T-cell (primary cell): ENCODE data around the gene IGFBP4. TPM values are rescaled to one million over a fixed set of nuclear protein-coding genes. Genes with fewer than 3 reads are reported as not detected.

Experiments used
- ATAC-seq, 4 experiments: fragments of 200-7000 bp in 3 of 4; fragments of 150-1000 bp in 1 of 4; cut with Tn5 transposase; replicated peaks in 1 of 4; 1 replicate in 3 of 4; 2 replicates in 1 of 4; pipeline ENCODE4 v1.10.0; 2021; ENCODE audit warnings: moderate library complexity in 3 of 4, mild to moderate bottlenecking in 2 of 4, moderate number of reproducible peaks in 1 of 4
- CTCF ChIA-PET, 2 donors: fragments of 300-600 bp; sonication (Branson Sonifier 250); formaldehyde crosslinking; loops; one replicate each; lab custom pipeline; 2022; ENCODE audit warnings: antibody characterized with exemption in 2 of 2; lab: Charles Lee
- POLR2A ChIA-PET, 2 donors: fragments of 300-600 bp; sonication (Branson Sonifier 250); formaldehyde crosslinking; loops; one replicate each; lab custom pipeline; 2022; ENCODE audit warnings: antibody characterized with exemption in 2 of 2; lab: Charles Lee
- DNase-seq, 35 experiments: peaks; one replicate each; pipeline versions ENCODE4 v3.0.0 to v3.0.0-alpha.2; 2013 to 2023
- H3K27ac ChIP-seq: one replicate; pipeline ENCODE4 v1.5.1; 2013; ENCODE audit warnings: low read length
- H3K27me3 ChIP-seq, 2 experiments: replicated peaks in 1 of 2; 1 replicate in 1 of 2; 2 replicates in 1 of 2; pipeline versions ENCODE4 v1.6.1 to v1.7.0; 2013; ENCODE audit warnings: low read length in 1 of 2, mixed read lengths in 1 of 2; ENCODE audit not compliant: control insufficient read depth in 2 of 2, insufficient read depth in 2 of 2; ENCODE audit errors: extremely low read depth in 1 of 2
- H3K36me3 ChIP-seq, 2 donors: 1 replicate in 1 of 2; 2 replicates in 1 of 2; pipeline versions ENCODE4 v1.6.1 to v1.7.0; 2013; ENCODE audit warnings: low read length in 1 of 2; ENCODE audit not compliant: control insufficient read depth in 2 of 2, insufficient read depth in 1 of 2; ENCODE audit errors: extremely low read depth in 1 of 2
- H3K4me1 ChIP-seq, 2 experiments: 1 replicate in 1 of 2; 2 replicates in 1 of 2; pipeline versions ENCODE4 v1.6.1 to v1.7.0; 2013; ENCODE audit warnings: low read length in 2 of 2, mixed read lengths in 1 of 2; ENCODE audit not compliant: insufficient read depth in 2 of 2, control insufficient read depth in 1 of 2; ENCODE audit errors: extremely low read depth in 1 of 2
- H3K4me3 ChIP-seq, 2 donors: 1 replicate in 1 of 2; 2 replicates in 1 of 2; pipeline versions ENCODE4 v1.5.1 to v1.7.0; 2013; ENCODE audit warnings: mild to moderate bottlenecking in 2 of 2, low read length in 1 of 2, moderate library complexity in 1 of 2; ENCODE audit not compliant: control insufficient read depth in 1 of 2; ENCODE audit errors: extremely low read depth in 1 of 2
- H3K9me3 ChIP-seq: 2 replicates; pipeline ENCODE4 v1.7.0; 2013
- H3K27ac Mint-ChIP-seq, 2 donors: one replicate each; pipeline ENCODE4 v1.8.0; 2020 to 2021; ENCODE audit warnings: mild to moderate bottlenecking in 2 of 2, mixed read lengths in 2 of 2
- H3K27me3 Mint-ChIP-seq, 2 donors: one replicate each; pipeline ENCODE4 v1.8.0; 2021 to 2022; ENCODE audit warnings: mixed read lengths in 2 of 2
- H3K36me3 Mint-ChIP-seq: one replicate; pipeline ENCODE4 v1.8.0; 2021; ENCODE audit warnings: mixed read lengths
- H3K4me1 Mint-ChIP-seq, 3 donors: one replicate each; pipeline ENCODE4 v1.8.0; 2020 to 2022; ENCODE audit warnings: mixed read lengths in 3 of 3, mild to moderate bottlenecking in 1 of 3
- H3K4me3 Mint-ChIP-seq, 3 donors: one replicate each; pipeline ENCODE4 v1.8.0; 2020 to 2022; ENCODE audit warnings: mild to moderate bottlenecking in 3 of 3, mixed read lengths in 3 of 3, moderate library complexity in 3 of 3
- H3K9me3 Mint-ChIP-seq, 3 donors: one replicate each; pipeline ENCODE4 v1.8.0; 2020 to 2022; ENCODE audit warnings: mixed read lengths in 3 of 3
- WGBS: methylation state at CpG from one replicate; pipeline ENCODE4 v1.1.5; 2013; ENCODE audit warnings: missing lambda C conversion rate; ENCODE audit not compliant: insufficient coverage; 5-methylcytosine and 5-hydroxymethylcytosine counted together
- total RNA-seq, 35 experiments: library from RNA in 6 of 35; stranded (reverse) in 6 of 35; fragments of 120-200 nt in 1 of 35; gene quantifications; one replicate each; pipeline versions ENCODE4 v1.2.1 to v1.2.4 and lab custom pipeline; 2013 to 2026

Gene IGFBP4
- total RNA-seq, 5 donors from 2014 or later (not counting 1 experiment from before 2014, with no cell fraction given), result 4.0 to 12.3 (median 11.3) TPM

- Mint-ChIP-seq H3K36me3 (peaks cover 4% of the 10 kb centered on the region), H3K4me3 (no peak overlapping the region), H3K27me3 (no peaks in the 10 kb centered on the region), H3K9me3 (no peaks in the 10 kb centered on the region), H3K27ac (no peak overlapping the region), H3K4me1 (no peaks in the 10 kb centered on the region)
- H3K36me3 ChIP-seq, result no peaks in the 10 kb centered on the region
- no peaks in the 10 kb centered on the region for H3K4me1 ChIP-seq
- DNase-seq (no peak), ATAC-seq (no peak)
- no peaks in the 10 kb centered on the region for H3K27me3 ChIP-seq
- POLR2A ChIA-PET, result interaction anchor here (0.6 kb wide), 3 partner anchors 25 to 1839 kb away, joined by 3 to 4 read pairs (median 3); no protein-coding TSS in a partner anchor
- CTCF ChIA-PET, result interaction anchor here in 1 of 2 donors (0.5 kb wide), 1 partner anchor 1379 kb away, joined by 6 read pairs; no protein-coding TSS in a partner anchor
- no peak overlapping the region for H3K4me3 ChIP-seq
- no peaks in the 10 kb centered on the region for H3K9me3 ChIP-seq
- no peak overlapping the region for H3K27ac ChIP-seq
- 98% methylated on average over 4 of the region's 8 CpGs for WGBS
These were observed 16.7 kb downstream of the IGFBP4 start for GRCh38 chr17:40459636-40460603.

GRCh38 chr17:40460604-40460967 lies 17.3 kb downstream of the IGFBP4 start:
- Histone ChIP-seq H3K27me3 (no peaks in the 10 kb centered on the region), H3K4me1 (no peaks in the 10 kb centered on the region), H3K4me3 (no peak overlapping the region), H3K9me3 (no peaks in the 10 kb centered on the region), H3K27ac (no peak overlapping the region), H3K36me3 (no peaks in the 10 kb centered on the region)
- POLR2A ChIA-PET, result no interaction called here
- H3K27me3 Mint-ChIP-seq, result no peaks in the 10 kb centered on the region
- no peaks in the 10 kb centered on the region for H3K9me3 Mint-ChIP-seq
- H3K4me3 Mint-ChIP-seq, result no peak overlapping the region
- CTCF ChIA-PET, result no interaction called here
- no peak overlapping the region for H3K27ac Mint-ChIP-seq
- 67% methylated on average over 1 of the region's 3 CpGs for WGBS
- no peaks in the 10 kb centered on the region for H3K4me1 Mint-ChIP-seq
- H3K36me3 Mint-ChIP-seq, result peaks cover 4% of the 10 kb centered on the region
- ATAC-seq, result no peak
- no peak for DNase-seq

GRCh38 chr17:40460968-40461731 lies 17.9 kb downstream of the IGFBP4 start:
- H3K4me1 Mint-ChIP-seq, result no peaks in the 10 kb centered on the region
- DNase-seq, result no peak
- no peaks in the 10 kb centered on the region for H3K4me1 ChIP-seq
- H3K27ac ChIP-seq, result no peak overlapping the region
- ChIA-PET POLR2A (no interaction called here), CTCF (no interaction called here)
- no peaks in the 10 kb centered on the region for H3K36me3 ChIP-seq
- H3K9me3 Mint-ChIP-seq, result no peaks in the 10 kb centered on the region
- H3K9me3 ChIP-seq, result no peaks in the 10 kb centered on the region
- 97% methylated on average over 6 of the region's 9 CpGs for WGBS
- no peak overlapping the region for H3K4me3 Mint-ChIP-seq
- H3K4me3 ChIP-seq, result no peak overlapping the region
- no peaks in the 10 kb centered on the region for H3K27me3 ChIP-seq
- no peak for ATAC-seq
- H3K27ac Mint-ChIP-seq, result no peak overlapping the region
- H3K36me3 Mint-ChIP-seq, result no peaks in the 10 kb centered on the region
- H3K27me3 Mint-ChIP-seq, result no peaks in the 10 kb centered on the region

GRCh38 chr17:40461732-40462342 lies 18.6 kb downstream of the IGFBP4 start:
- no peak overlapping the region for H3K27ac Mint-ChIP-seq
- CTCF ChIA-PET, result no interaction called here

GRCh38 chr17:40462343-40463121 lies 19.3 kb downstream of the IGFBP4 start:
- H3K27ac ChIP-seq, result no peak overlapping the region
- no peaks in the 10 kb centered on the region for H3K4me1 ChIP-seq
- H3K9me3 ChIP-seq, result no peaks in the 10 kb centered on the region
- Mint-ChIP-seq H3K4me1 (no peaks in the 10 kb centered on the region), H3K4me3 (no peak overlapping the region), H3K36me3 (no peaks in the 10 kb centered on the region), H3K27ac (no peak overlapping the region), H3K9me3 (no peaks in the 10 kb centered on the region), H3K27me3 (no peaks in the 10 kb centered on the region)
- POLR2A ChIA-PET, result interaction anchor here in 1 of 2 donors (0.5 kb wide), 1 partner anchor 1141 kb away, joined by 7 read pairs; no protein-coding TSS in a partner anchor
- WGBS, result 80% methylated on average over 3 of the region's 9 CpGs
- ATAC-seq, result no peak
- DNase-seq, result no peak
- H3K27me3 ChIP-seq, result peaks cover 0 to 2% of the 10 kb centered on the region in 2 experiments
- H3K4me3 ChIP-seq, result no peak overlapping the region
- CTCF ChIA-PET, result no interaction called here
- no peaks in the 10 kb centered on the region for H3K36me3 ChIP-seq

More at GRCh38 chr17:40461732-40462342, 18.6 kb downstream of the IGFBP4 start:
- Mint-ChIP-seq H3K4me3 (no peak overlapping the region), H3K4me1 (no peaks in the 10 kb centered on the region), H3K36me3 (no peaks in the 10 kb centered on the region), H3K27me3 (no peaks in the 10 kb centered on the region), H3K9me3 (no peaks in the 10 kb centered on the region)
- H3K4me3 ChIP-seq, result no peak overlapping the region
- DNase-seq, result no peak
- H3K36me3 ChIP-seq, result no peaks in the 10 kb centered on the region
- H3K27me3 ChIP-seq, result no peaks in the 10 kb centered on the region
- no peaks in the 10 kb centered on the region for H3K9me3 ChIP-seq
- ATAC-seq, result no peak
- POLR2A ChIA-PET, result no interaction called here
- 100% methylated on average over 1 of the region's 12 CpGs for WGBS
- no peaks in the 10 kb centered on the region for H3K4me1 ChIP-seq
- H3K27ac ChIP-seq, result no peak overlapping the region
